IMR-90 (cell line): ENCODE measurements around the gene RBM25. TPM values are rescaled to one million over a fixed set of nuclear protein-coding genes. Genes with fewer than 3 reads are reported as not detected.

Experiments
- ATAC-seq: fragments of 200-7000 bp; cut with Tn5 transposase; 2 replicates; pipeline ENCODE4 v1.9.1; 2020; ENCODE audit warnings: low read depth, mild to moderate bottlenecking, moderate library complexity
- BruUV-seq: library from RNA; stranded (reverse); fragments of 400-500 nt; replicated peaks from 2 replicates; lab custom pipeline; 2021; lab: Mats Ljungman, UMichigan
- CTCF ChIA-PET: fragments of 300-600 bp; formaldehyde crosslinking; extraction: SDS; loops from one replicate; lab custom pipeline; 2021; ENCODE audit warnings: antibody characterized with exemption; lab: Yijun Ruan, JAX
- POLR2A ChIA-PET: fragments of 300-600 bp; sonication (Branson Sonifier 250); formaldehyde crosslinking; loops from one replicate; lab custom pipeline; 2022; ENCODE audit warnings: antibody characterized with exemption; ENCODE audit not compliant: unreplicated experiment; lab: Charles Lee
- DNase-seq: peaks from one replicate; pipeline ENCODE4 v3.0.0; 2013
- H2AFZ ChIP-seq: replicated peaks from 2 replicates; pipeline ENCODE3; 2013; ENCODE audit warnings: low read length, mild to moderate bottlenecking; ENCODE audit not compliant: poor library complexity
- H2AK5ac ChIP-seq: 2 replicates; pipeline ENCODE4 v1.6.1; 2013; ENCODE audit warnings: low read depth, low read length, inconsistent platforms
- H2AK9ac ChIP-seq: replicated peaks from 2 replicates; pipeline ENCODE3; 2013; ENCODE audit warnings: mild to moderate bottlenecking, low read depth, low read length, moderate library complexity; ENCODE audit not compliant: poor library complexity
- H2BK120ac ChIP-seq: 2 replicates; pipeline ENCODE4 v1.6.1; 2013; ENCODE audit warnings: low read depth, low read length, inconsistent platforms
- H2BK15ac ChIP-seq: 3 replicates; pipeline ENCODE4 v1.6.1; 2013; ENCODE audit warnings: low read depth, low read length, inconsistent platforms
- H2BK20ac ChIP-seq: 2 replicates; pipeline ENCODE4 v1.6.1; 2013; ENCODE audit warnings: low read depth, mild to moderate bottlenecking, inconsistent platforms, low read length, moderate library complexity
- H2BK5ac ChIP-seq: 2 replicates; pipeline ENCODE4 v1.6.1; 2013; ENCODE audit warnings: mild to moderate bottlenecking, low read depth, low read length, inconsistent platforms; ENCODE audit not compliant: poor library complexity, severe bottlenecking
- H3K14ac ChIP-seq: replicated peaks from 2 replicates; pipeline ENCODE4 v1.6.1; 2013; ENCODE audit warnings: low read depth, low read length, inconsistent platforms
- H3K18ac ChIP-seq: 2 replicates; pipeline ENCODE4 v1.6.1; 2013; ENCODE audit warnings: low read depth, low read length, control low read depth
- H3K23ac ChIP-seq: 2 replicates; pipeline ENCODE4 v1.6.1; 2013; ENCODE audit warnings: low read depth, low read length, inconsistent platforms
- H3K27ac ChIP-seq: 2 replicates; pipeline ENCODE4 v1.5.1; 2013; ENCODE audit warnings: mild to moderate bottlenecking, control low read depth, low read length; ENCODE audit not compliant: insufficient read depth
- H3K27me3 ChIP-seq: 2 replicates; pipeline ENCODE4 v1.6.1; 2013; ENCODE audit warnings: low read length; ENCODE audit not compliant: control insufficient read depth, insufficient read depth
- H3K36me3 ChIP-seq: 2 replicates; pipeline ENCODE4 v1.6.1; 2013; ENCODE audit warnings: low read length, mixed read lengths; ENCODE audit not compliant: control insufficient read depth, insufficient read depth
- H3K4ac ChIP-seq: 2 replicates; pipeline ENCODE4 v1.6.1; 2013; ENCODE audit warnings: low read depth, low read length, inconsistent platforms
- H3K4me1 ChIP-seq: 2 replicates; pipeline ENCODE4 v1.6.1; 2013; ENCODE audit warnings: low read length, mixed read lengths; ENCODE audit not compliant: control insufficient read depth, insufficient read depth
- H3K4me2 ChIP-seq: 2 replicates; pipeline ENCODE4 v1.6.1; 2013; ENCODE audit warnings: low read depth, mild to moderate bottlenecking, control low read depth, low read length, moderate library complexity
- H3K4me3 ChIP-seq: 2 replicates; pipeline ENCODE4 v1.5.1; 2013; ENCODE audit warnings: low read depth, mild to moderate bottlenecking, control low read depth, low read length, moderate library complexity; ENCODE audit not compliant: insufficient read depth
- H3K56ac ChIP-seq: 2 replicates; pipeline ENCODE4 v1.6.1; 2013; ENCODE audit warnings: low read length, inconsistent platforms; ENCODE audit not compliant: insufficient read depth; ENCODE audit errors: extremely low read depth
- H3K79me1 ChIP-seq, 2 experiments: 2 replicates each; pipeline ENCODE4 v1.6.1; 2013; ENCODE audit warnings: low read length in 2 of 2, inconsistent platforms in 1 of 2, low read depth in 1 of 2
- H3K9ac ChIP-seq: 2 replicates; pipeline ENCODE4 v1.6.1; 2013; ENCODE audit warnings: low read depth, low read length, control low read depth
- H3K9me1 ChIP-seq: 2 replicates; pipeline ENCODE4 v1.6.1; 2013; ENCODE audit warnings: low read length, inconsistent platforms; ENCODE audit not compliant: insufficient read depth
- H3K9me3 ChIP-seq: 2 replicates; pipeline ENCODE4 v1.6.1; 2013; ENCODE audit warnings: low read length; ENCODE audit not compliant: control insufficient read depth, insufficient read depth
- H4K20me1 ChIP-seq: 2 replicates; pipeline ENCODE4 v1.6.1; 2013; ENCODE audit warnings: low read length, inconsistent platforms; ENCODE audit not compliant: insufficient read depth
- H4K5ac ChIP-seq: 2 replicates; pipeline ENCODE4 v1.6.1; 2013; ENCODE audit warnings: mild to moderate bottlenecking, low read depth, low read length, control low read depth
- H4K8ac ChIP-seq, 2 experiments: 2 replicates each; pipeline ENCODE4 v1.6.1; 2013; ENCODE audit warnings: low read depth in 2 of 2, low read length in 2 of 2, control low read depth in 1 of 2, inconsistent platforms in 1 of 2
- H4K91ac ChIP-seq: 2 replicates; pipeline ENCODE4 v1.6.1; 2013; ENCODE audit warnings: low read depth, low read length, inconsistent platforms; ENCODE audit not compliant: insufficient read depth
- BHLHE40 ChIP-seq: fragments of 150-350 bp; IDR thresholded peaks from 2 replicates; pipeline ENCODE4 v1.6.1; 2016; ENCODE audit warnings: mild to moderate bottlenecking, low read depth, low read length
- CEBPB ChIP-seq: IDR thresholded peaks from 2 replicates; pipeline ENCODE4 v1.6.1; 2012; ENCODE audit warnings: low read depth, low read length, improper control_type of control experiment
- CHD1 ChIP-seq: IDR thresholded peaks from 2 replicates; pipeline ENCODE4 v1.6.1; 2012; ENCODE audit warnings: low read depth, low read length, improper control_type of control experiment
- FOS ChIP-seq: fragments of 150-350 bp; IDR thresholded peaks from 2 replicates; pipeline ENCODE4 v1.6.1; 2016; ENCODE audit warnings: low read depth, low read length
- MAFK ChIP-seq: IDR thresholded peaks from 2 replicates; pipeline ENCODE4 v1.6.1; 2012; ENCODE audit warnings: low read depth, low read length, improper control_type of control experiment
- MAZ ChIP-seq: IDR thresholded peaks from 2 replicates; pipeline ENCODE4 v1.6.1; 2012; ENCODE audit warnings: low read depth, mild to moderate bottlenecking, low read length, improper control_type of control experiment, moderate library complexity, borderline replicate concordance
- MXI1 ChIP-seq: IDR thresholded peaks from 2 replicates; pipeline ENCODE4 v1.6.1; 2012; ENCODE audit warnings: low read depth, mild to moderate bottlenecking, low read length, moderate library complexity, borderline replicate concordance
- NFE2L2 ChIP-seq: fragments of 150-350 bp; IDR thresholded peaks from 2 replicates; pipeline ENCODE4 v1.6.1; 2016; ENCODE audit warnings: low read depth, mild to moderate bottlenecking, low read length
- POLR2A ChIP-seq: IDR thresholded peaks from 2 replicates; pipeline ENCODE4 v1.6.1; 2012; ENCODE audit warnings: mild to moderate bottlenecking, low read depth, low read length
- RAD21 ChIP-seq: IDR thresholded peaks from 2 replicates; pipeline ENCODE4 v1.6.1; 2012; ENCODE audit warnings: low read length, improper control_type of control experiment
- RCOR1 ChIP-seq: IDR thresholded peaks from 2 replicates; pipeline ENCODE4 v1.6.1; 2012; ENCODE audit warnings: mild to moderate bottlenecking, low read length, improper control_type of control experiment; ENCODE audit not compliant: insufficient replicate concordance
- RFX5 ChIP-seq: IDR thresholded peaks from 2 replicates; pipeline ENCODE4 v1.8.0; 2012; ENCODE audit warnings: low read depth, mild to moderate bottlenecking, low read length, moderate library complexity
- SMC3 ChIP-seq: fragments of 150-350 bp; IDR thresholded peaks from 2 replicates; pipeline ENCODE4 v1.6.1; 2016; ENCODE audit warnings: low read depth, mild to moderate bottlenecking, antibody characterized with exemption, low read length, moderate library complexity
- WGBS, 2 experiments: methylation state at CpG; one replicate each; pipeline versions ENCODE4 v1.1.5 to v1.1.7; 2013; ENCODE audit warnings: missing lambda C conversion rate in 2 of 2; ENCODE audit not compliant: insufficient read length in 1 of 2; ENCODE audit errors: extremely low coverage in 2 of 2; 5-methylcytosine and 5-hydroxymethylcytosine counted together
- dilution Hi-C: fragments of 300-500 bp; cut with HindIII; formaldehyde crosslinking; loops from one replicate; pipeline ENCODE4 v1.14.3; 2018; ENCODE audit warnings: low sequenced_read_pairs; ENCODE audit not compliant: unreplicated experiment
- in situ Hi-C: fragments of 300-500 bp; cut with MboI; formaldehyde crosslinking; loops from 3 replicates; pipeline ENCODE4 v1.14.3; 2019; ENCODE audit warnings: low sequenced_read_pairs, inconsistent platforms, mixed read lengths
- intact Hi-C: fragments of 100-400 bp; cut with micrococcal nuclease; formaldehyde crosslinking; loops from 2 replicates; pipeline ENCODE4 v1.10.0; 2022
- polyA plus RNA-seq, 3 experiments: library from polyadenylated mRNA; depleted of rRNA; stranded (reverse); fragments of >200 nt; gene quantifications; 2 replicates each; pipeline ENCODE4 v1.2.3, GENCODE V29; 2012; ENCODE audit warnings: low replicate concordance in 1 of 3
- total RNA-seq: library from RNA; depleted of rRNA; stranded (reverse); fragments of >200 nt; gene quantifications from 2 replicates; pipeline ENCODE4 v1.2.3, GENCODE V29; 2012
- TF ChIP-seq, protein P1 (sequence below): fragments of 150-350 bp; IDR thresholded peaks from 2 replicates; pipeline ENCODE4 v1.6.1; 2016; ENCODE audit warnings: low read depth, mild to moderate bottlenecking, low read length, moderate library complexity, borderline replicate concordance
- TF ChIP-seq, protein P2 (sequence below): fragments of 150-350 bp; IDR thresholded peaks from 2 replicates; pipeline ENCODE4 v1.6.1; 2017; ENCODE audit warnings: mild to moderate bottlenecking, antibody characterized with exemption, low read length, low read depth
- TF ChIP-seq, protein P3 (sequence below): conservative IDR thresholded peaks from 2 replicates; pipeline ENCODE4 v1.5.1; 2012; ENCODE audit warnings: mild to moderate bottlenecking, low read depth, low read length, improper control_type of control experiment

RBM25 gene
- total and polyA plus RNA-seq, 2 of the 4 experiments (the other 2 are of a cell fraction) = 32.3 to 32.9 TPM

DNA sequence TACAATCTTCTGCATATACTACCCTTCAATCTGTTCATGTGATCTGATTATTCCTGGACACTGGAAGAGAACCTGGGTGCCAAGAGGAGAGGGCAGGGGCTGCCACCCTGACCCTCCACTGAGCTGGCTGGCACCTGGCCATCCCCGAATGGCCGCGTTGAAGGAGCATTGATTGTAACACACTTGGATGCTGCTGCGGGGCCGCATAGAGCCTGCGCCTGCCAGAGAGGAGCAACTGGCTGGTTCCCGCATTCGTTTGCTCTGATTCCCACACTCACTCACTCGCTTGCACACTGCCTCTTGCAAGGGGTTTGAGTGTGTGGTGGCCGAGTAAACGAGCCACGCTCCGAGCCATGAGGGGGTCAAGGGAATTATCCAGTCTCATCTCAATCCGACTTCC lies 110.4 kb downstream of the RBM25 start:
- Histone ChIP-seq H2BK120ac (no peak overlapping the region), H2AK9ac (no peak overlapping the region), H2BK5ac (no peak overlapping the region), H4K91ac (no peak overlapping the region), H3K4me1 (no peaks in the 10 kb centered on the region), H4K20me1 (no peaks in the 10 kb centered on the region), H3K27ac (no peak overlapping the region), H2AK5ac (no peak overlapping the region), H3K4me2 (no peak overlapping the region), H3K56ac (no peak overlapping the region), H4K5ac (no peak overlapping the region), H3K9me3 (no peaks in the 10 kb centered on the region), H3K9me1 (0 out of 2 replicates have a peak, but pooled peaks cover 5% of the 10 kb centered on the region), H3K4me3 (no peak overlapping the region), H4K8ac (no peak overlapping the region), H2AFZ (no peak overlapping the region), H3K4ac (no peak overlapping the region), H2BK15ac (no peak overlapping the region), H3K36me3 (peaks cover 24% of the 10 kb centered on the region), H2BK20ac (no peak overlapping the region), H3K79me1 (peaks cover 3 to 11% of the 10 kb centered on the region in 2 experiments; a peak in 2 of 4 replicates), H3K23ac (no peak overlapping the region), H3K18ac (no peak overlapping the region), H3K9ac (no peak overlapping the region), H3K14ac (no peak overlapping the region), H3K27me3 (no peaks in the 10 kb centered on the region)
- ChIA-PET CTCF (no interaction called here), POLR2A (no interaction called here)
- 68% methylated on average over 3 of the region's 14 CpGs; no CpG with 5 or more reads in 1 of the 2 experiments for WGBS, 2 experiments
- ATAC-seq = no peak
- TF ChIP-seq, protein P1, sequence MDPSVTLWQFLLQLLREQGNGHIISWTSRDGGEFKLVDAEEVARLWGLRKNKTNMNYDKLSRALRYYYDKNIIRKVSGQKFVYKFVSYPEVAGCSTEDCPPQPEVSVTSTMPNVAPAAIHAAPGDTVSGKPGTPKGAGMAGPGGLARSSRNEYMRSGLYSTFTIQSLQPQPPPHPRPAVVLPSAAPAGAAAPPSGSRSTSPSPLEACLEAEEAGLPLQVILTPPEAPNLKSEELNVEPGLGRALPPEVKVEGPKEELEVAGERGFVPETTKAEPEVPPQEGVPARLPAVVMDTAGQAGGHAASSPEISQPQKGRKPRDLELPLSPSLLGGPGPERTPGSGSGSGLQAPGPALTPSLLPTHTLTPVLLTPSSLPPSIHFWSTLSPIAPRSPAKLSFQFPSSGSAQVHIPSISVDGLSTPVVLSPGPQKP = no peak
- TF ChIP-seq, protein P2, sequence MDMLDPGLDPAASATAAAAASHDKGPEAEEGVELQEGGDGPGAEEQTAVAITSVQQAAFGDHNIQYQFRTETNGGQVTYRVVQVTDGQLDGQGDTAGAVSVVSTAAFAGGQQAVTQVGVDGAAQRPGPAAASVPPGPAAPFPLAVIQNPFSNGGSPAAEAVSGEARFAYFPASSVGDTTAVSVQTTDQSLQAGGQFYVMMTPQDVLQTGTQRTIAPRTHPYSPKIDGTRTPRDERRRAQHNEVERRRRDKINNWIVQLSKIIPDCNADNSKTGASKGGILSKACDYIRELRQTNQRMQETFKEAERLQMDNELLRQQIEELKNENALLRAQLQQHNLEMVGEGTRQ = no peak
- no peak for TF ChIP-seq MAFK
- no peak for TF ChIP-seq RFX5
- TF ChIP-seq MXI1 = no peak
- TF ChIP-seq, protein P3, sequence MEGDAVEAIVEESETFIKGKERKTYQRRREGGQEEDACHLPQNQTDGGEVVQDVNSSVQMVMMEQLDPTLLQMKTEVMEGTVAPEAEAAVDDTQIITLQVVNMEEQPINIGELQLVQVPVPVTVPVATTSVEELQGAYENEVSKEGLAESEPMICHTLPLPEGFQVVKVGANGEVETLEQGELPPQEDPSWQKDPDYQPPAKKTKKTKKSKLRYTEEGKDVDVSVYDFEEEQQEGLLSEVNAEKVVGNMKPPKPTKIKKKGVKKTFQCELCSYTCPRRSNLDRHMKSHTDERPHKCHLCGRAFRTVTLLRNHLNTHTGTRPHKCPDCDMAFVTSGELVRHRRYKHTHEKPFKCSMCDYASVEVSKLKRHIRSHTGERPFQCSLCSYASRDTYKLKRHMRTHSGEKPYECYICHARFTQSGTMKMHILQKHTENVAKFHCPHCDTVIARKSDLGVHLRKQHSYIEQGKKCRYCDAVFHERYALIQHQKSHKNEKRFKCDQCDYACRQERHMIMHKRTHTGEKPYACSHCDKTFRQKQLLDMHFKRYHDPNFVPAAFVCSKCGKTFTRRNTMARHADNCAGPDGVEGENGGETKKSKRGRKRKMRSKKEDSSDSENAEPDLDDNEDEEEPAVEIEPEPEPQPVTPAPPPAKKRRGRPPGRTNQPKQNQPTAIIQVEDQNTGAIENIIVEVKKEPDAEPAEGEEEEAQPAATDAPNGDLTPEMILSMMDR = no peak
- no peak for TF ChIP-seq CEBPB
- TF ChIP-seq MAZ = no peak
- TF ChIP-seq FOS = no peak
- TF ChIP-seq BHLHE40 = no peak
- TF ChIP-seq SMC3 = no peak
- TF ChIP-seq RAD21 = no peak
- TF ChIP-seq RCOR1 = no peak
- no peak for TF ChIP-seq NFE2L2
- no peak for TF ChIP-seq CHD1
- no peak for TF ChIP-seq POLR2A
- BruUV-seq = no TSS peak
- dilution Hi-C loops = no loop called here
- in situ Hi-C loops = no loop called here
- intact Hi-C loops = no loop called here
- DNase-seq = no peak
